Neural progenitor cell (in vitro differentiated cells): Measurements from ENCODE around the gene TMEM273.

Source experiments
- EZH2phosphoT487 ChIP-seq: fragments of 200-600 bp; sonication (generic); IDR thresholded peaks from 2 replicates; pipeline ENCODE4 v1.6.1; 2017; ENCODE audit warnings: antibody characterized with exemption
- TF ChIP-seq, protein P1 (sequence below): fragments of 200-600 bp; sonication (generic); IDR thresholded peaks from 2 replicates; pipeline ENCODE4 v1.5.1; 2017; ENCODE audit warnings: antibody characterized with exemption, mild to moderate bottlenecking

DNA sequence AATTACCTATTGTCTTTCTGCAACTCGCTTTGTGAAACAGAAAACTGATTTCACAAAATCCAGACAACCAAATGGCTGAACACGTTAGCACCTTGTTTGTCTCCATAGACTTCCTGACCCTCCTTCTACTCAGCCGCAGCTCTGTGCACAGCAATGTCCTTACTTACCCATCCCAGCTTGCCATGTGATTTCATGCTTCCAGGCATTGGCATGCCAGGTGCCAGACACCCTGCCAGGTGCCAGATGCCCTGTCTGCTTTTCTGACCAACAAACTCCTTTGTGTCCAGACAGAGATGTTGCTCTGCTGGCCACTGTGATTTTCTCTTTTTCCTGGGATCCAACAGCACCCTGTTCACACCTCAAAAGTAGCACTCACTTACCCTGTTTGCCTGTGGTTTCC is 38.3 kb downstream of the TMEM273 start:
- TF ChIP-seq EZH2phosphoT487 = no peak
- TF ChIP-seq, protein P1, sequence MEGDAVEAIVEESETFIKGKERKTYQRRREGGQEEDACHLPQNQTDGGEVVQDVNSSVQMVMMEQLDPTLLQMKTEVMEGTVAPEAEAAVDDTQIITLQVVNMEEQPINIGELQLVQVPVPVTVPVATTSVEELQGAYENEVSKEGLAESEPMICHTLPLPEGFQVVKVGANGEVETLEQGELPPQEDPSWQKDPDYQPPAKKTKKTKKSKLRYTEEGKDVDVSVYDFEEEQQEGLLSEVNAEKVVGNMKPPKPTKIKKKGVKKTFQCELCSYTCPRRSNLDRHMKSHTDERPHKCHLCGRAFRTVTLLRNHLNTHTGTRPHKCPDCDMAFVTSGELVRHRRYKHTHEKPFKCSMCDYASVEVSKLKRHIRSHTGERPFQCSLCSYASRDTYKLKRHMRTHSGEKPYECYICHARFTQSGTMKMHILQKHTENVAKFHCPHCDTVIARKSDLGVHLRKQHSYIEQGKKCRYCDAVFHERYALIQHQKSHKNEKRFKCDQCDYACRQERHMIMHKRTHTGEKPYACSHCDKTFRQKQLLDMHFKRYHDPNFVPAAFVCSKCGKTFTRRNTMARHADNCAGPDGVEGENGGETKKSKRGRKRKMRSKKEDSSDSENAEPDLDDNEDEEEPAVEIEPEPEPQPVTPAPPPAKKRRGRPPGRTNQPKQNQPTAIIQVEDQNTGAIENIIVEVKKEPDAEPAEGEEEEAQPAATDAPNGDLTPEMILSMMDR = no peak
